Stimulated activated CD8-positive, alpha-beta memory T cell treated with anti-CD3 and anti-CD28 coated beads, Interleukin-12 subunit alpha, Interleukin-12 subunit beta, amount 100 ng/mL, for 4 hours (primary cell): ENCODE results near the gene DUSP19.

ENCODE experiments used
- DNase-seq: peaks from one replicate; pipeline ENCODE4 v3.0.0-alpha.2; 2020; ENCODE audit warnings: low read depth

Gene DUSP19

DNA sequence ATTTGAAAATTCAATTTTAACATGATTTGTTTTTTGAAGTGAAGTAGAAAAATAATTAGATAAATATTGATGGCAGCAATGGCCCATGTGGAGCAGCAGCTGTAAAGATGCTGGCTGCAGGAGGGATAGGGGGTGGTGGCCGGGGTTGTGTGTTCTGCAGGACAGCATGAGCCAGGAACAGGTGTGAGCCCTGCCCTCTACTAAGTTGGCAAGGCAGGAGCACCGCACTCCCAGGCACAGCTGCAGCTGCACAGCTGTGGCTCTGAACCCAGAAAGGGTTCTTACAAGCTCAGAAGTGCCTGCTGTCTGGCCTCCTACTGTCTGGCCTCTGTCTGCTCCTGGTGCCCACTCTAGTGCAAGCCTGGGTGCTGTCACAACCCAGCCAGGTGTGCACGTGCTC lies 10.0 kb upstream of the DUSP19 start:
- no peak for DNase-seq

DNA sequence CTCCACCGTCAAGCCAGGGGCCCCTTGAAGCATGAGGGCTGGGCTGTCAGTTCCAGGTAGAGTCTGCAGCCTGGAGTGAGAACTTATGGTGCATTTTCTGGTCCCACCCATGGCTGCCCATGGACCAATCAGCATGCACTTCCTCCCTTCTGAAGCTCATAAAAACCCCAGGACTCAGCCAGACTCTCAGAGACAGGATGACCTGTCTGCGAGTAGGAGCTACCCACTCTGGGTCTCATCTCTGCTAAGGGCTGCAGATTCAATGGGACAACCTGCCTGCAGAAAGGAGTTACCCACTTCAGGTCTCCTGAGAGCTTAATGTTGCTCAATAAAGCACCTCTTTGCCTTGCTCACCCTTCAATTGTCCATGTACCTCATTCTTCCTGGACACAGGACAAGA lies 9.4 kb upstream of the DUSP19 start:
- DNase-seq = no peak

DNA sequence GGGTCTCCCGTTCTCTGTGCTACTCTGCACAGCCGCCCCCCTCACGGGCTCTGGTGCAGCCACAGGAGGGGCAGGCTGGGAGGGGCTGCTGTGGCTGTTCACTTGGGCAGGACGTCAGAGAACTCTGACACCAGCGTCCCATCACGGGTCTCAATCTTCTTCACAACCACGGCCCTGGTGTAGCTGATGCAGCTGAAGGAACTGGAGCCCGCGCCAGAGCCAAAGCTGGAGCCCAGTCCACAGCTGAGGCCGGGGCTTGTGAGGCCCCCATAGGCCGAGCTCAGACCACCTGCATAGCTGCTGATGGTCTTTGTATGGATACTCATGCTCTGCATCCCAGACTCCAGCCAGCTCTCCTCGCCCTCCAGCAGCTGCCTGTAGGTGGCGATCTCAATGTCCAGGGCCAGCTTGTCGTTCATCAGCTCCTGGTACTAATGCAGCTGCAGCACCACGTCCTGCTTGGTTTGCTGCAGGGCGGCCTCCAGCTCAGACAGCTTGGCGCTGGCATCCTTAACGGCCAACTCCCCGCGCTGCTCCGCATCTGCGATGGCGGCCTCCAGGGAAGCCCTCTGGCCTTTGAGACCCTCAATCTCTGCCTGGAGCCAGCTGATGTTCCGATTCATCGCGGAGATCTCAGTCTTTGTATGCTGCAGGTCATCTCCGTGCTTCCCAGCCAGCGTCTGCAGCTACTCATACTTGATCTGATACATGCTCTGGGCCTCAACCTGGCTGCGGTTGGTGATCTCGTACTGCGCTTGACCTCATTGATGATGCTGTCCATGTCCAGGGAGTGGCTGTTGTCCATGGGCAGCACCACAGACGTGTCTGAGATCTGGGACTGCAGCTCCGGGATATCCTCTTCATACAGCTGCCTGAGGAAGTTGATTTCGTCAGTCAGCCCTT lies 7.4 kb upstream of the DUSP19 start:
- no peak for DNase-seq

DNA sequence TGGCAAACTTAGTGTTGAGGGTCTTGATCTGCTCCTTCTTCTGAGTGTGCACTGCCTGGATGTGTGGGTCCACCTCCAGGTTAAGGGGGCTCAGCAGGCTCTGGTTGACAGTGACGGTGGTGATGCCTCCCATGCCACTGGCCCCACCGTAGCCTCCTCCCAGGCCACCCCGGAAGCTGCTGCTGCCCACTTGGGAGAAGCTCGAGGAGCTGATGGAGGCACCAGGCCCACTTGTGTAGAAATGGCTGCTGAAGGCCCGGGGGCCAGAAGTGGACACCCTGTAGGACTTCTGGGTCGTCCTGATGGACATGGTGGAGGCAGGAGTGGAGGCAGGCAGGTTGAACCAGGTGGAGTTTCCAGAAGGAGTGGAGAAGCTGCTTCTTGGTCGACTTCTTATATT lies 6.4 kb upstream of the DUSP19 start:
- no peak for DNase-seq

DNA sequence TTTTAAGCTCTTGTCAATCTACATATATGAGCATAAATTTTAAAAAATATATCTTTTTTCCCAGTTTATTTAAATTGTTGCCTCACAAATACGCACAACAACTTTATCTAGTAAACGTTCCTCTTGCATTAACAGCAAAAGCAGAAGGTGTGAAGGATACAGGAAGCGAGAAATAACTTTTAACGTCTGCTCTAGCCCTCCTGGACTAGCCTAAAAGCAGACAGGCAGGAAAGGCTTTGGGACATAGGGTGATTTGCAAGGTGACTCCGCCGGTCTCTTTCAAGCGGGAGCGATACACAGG lies 434 bp upstream of the DUSP19 start:
- DNase-seq = no peak

DNA sequence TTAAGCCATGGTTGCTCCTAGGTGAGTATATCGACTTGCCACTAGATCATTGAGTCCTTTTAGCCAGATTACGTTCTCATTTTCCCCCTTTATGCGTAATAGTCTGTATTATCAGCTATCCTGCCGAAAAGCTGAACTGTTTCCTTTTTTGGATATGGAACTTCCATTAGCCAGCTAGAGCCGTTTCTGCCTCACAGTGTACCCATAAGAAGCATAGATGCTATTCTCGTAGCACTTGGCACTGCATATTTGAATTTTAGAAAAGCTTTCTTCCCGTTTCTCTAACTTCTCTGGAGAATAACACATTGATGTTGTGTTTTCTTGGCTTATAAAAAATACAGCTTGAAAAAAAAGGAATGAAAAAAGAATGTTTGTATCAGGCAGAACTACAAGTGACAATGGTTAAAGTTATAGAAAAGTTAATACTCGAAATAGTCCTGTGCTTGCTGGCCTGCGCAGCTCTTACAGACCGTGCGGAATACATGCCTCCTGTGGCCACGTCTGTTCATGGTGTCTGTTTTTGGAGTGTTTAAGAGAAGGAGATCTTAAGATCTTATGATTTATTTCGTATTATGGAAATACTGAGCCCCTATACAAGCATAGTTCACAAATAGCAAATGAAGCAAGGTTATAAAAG lies 710 bp downstream of the DUSP19 start:
- no peak for DNase-seq

DNA sequence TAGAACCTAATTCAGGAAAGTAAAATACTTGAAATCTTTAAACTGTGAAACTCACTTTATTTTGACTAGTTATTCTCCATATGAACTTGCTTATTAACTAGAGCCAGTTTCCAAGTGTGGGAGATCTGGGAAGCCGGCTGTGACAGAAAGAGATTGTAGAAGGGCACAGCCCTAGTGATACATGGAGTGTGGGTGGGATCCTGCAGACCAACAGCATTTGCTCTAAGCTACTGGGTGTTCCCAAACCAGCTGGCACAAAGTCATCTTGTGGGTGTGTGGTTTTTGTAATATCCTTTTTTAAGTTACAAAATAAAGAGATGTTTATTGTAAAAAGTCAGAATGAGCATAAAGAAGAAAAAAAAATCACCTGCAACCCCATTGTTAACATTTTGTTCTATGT lies 3.4 kb downstream of the DUSP19 start:
- DNase-seq = no peak

DNA sequence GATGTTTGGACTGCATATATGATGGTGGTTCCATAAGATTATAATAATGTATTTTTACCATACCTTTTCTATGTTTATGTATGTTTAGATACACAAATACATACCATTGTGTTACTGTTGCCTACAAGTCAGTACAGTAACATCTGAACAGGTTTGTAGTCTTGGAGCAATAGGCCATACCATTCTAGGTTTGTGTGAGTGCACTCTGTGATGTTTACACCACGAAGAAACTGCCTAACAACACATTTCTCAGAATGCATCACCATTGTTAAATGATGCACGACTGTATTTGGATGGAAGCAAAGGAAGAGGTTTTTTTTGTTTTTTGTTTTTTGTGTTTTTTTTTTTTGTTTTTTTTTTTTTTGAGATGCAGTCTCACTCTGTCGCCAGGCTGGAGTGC lies 9.5 kb downstream of the DUSP19 start:
- no peak for DNase-seq

DNA sequence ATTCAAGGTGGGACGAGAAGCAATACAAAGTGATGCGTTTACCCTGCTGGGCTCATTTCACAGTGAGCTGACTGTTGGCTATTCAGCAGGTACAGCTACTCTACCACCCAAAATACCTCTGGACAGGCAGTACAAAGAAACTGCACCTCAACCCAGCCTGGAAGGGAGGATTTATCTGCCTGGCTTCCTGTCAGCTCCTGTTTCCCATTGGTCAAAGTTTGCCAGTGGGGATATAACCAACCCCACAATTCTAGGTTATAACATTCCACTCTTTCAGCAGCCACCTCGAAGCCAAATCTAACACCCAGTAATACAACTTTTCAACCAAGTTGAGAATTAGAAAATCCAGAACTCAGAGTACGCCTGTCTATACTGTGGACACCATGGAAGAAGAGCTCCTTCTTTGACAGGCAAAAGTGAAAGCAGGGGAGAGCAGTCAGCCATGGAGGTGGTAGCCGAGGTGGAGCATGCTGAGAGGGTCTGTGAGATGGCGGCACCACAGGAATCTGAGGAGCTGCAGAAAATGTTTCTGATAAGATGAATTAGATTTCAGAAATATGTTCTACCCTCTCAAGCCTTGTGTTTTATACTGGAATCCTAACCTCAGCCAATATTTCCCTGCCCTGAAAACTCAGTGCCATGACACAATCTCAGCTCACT lies 10.8 kb downstream of the DUSP19 start:
- no peak for DNase-seq

DNA sequence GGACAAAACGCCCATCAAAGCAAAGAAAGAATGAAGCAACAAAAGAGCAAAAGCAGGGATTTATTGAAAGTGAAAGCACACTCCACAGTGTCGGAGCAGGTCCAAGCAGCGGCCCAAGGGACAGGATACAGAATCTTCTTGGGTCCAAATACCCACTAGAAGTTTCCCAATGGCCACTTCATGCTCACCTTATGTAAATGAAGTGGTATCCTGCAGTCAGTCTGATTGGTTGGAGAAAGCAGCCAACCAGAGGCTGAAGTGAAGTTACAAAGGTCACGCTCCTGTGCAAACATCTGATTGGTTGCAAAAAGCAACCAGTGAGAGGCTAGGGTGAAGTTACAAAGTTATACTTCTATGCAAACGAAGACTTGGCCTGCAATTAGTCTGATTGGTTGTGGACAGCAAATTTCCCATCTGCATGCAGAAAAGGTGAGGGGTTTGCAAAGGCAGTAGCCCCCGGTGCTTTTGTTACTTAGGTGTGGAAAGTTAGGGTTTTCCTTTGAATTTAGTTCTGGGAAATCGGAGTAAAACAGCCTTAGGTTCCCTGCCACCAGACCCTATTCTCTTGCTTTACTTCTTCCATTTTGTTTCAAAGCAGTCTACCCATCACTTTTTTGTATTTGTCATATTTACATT lies 12.9 kb downstream of the DUSP19 start:
- no peak for DNase-seq

DNA sequence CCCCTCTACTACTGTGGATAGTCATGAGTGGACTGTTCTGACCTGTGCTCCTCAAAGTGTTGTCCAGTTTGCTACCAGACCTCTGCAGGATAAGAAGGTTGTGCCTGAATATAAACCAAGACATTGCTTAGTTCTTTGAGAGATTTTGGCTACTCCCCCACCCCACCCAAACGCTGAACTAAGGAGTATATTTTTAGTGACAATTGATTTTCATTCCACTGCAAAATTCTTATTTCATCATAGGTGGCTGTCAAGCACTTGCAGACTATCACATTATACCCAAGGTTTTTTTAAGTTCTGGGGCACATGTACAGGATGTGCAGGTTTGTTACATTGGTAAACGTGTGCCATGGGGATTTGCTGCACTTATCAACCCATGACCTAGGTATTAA lies 13.4 kb downstream of the DUSP19 start:
- no peak for DNase-seq

DNA sequence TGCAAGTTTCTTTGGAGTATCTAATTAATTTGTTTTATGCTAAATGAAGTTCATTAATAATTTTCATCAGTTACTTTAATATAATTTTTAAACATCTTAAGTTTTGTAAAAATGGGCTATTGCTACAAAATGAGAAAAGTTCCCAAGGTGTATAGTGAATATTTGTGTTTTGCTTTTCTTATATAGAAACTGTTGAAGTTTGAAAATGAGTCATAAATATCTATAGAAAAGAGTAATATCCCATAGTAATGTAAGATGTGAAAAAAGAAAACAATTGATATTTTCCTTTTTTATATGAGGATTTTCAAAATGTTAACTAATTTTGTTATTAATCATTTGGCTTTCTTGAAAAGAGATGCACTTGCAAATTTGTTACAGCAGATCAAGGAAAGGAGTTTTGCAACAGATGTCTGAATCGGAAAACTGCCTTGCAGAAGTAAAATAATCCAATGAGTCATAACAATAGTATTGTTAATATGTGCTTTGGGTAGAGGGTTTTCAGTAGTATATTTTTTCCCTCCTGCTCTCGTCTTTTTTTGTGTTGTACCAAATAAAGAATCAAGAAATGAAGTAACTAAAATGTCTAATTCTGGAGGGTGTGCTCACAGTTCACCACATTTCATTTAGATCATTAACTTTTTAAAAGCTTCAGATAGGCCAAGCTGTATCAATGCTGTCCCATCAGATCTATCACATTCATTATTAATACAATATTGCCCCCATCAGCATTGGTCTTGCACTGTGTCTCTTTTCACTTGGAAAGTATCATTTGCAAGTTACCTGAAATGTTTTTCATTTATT lies 15.5 kb downstream of the DUSP19 start:
- no peak for DNase-seq

DNA sequence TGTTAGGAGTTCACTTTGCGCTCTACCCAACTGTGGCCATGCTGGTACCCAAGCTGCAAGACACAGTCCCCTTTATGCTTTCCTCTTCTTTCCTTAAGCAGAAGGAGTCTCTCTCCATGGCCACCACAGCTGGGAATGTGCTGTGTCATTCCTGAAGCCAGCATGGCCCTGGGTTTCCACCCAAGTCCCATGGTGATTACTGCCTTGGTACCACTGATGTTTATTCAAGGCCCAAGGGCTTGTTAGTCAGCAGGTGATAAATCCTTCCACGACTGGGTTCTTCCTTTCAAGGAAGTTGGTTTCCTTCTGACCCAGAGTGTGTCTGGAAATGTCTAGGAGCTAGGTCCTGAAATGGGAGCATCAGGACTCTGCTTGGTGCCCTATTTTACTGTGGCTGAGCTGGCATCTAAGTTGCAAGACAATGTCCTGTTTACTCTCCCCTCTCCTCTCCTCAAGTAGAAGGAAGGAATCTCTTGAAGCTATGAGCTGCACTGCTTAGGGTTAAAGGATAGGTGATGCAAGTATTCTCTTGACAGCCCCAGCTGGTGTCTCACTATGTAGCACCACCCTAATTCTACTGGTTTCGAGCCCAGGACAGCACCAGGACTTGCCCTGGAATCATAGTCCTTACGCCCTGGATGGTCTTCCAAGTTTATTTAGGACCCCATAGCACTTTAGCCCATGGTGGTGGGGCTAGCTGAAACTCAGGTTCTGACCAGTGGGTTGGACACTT lies 27.0 kb downstream of the DUSP19 start:
- DNase-seq = no peak

DNA sequence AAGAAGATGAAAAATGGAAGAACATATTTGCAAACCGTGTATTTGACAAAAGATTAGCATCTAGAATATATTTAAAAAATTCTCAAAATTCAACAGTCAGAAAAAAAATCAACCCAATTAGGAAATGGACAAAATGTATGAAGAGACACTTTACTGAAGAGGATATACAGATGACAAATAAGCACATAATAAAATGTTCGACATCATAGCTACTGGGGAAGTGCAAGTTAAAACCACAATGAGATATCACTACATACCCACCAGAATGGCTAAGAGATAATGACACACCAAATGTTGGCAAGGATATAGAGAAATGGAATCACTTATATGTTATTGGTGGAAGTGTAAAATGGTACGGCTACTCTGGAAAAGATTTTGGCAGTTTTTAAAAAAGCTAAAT lies 34.0 kb downstream of the DUSP19 start:
- DNase-seq = no peak

DNA sequence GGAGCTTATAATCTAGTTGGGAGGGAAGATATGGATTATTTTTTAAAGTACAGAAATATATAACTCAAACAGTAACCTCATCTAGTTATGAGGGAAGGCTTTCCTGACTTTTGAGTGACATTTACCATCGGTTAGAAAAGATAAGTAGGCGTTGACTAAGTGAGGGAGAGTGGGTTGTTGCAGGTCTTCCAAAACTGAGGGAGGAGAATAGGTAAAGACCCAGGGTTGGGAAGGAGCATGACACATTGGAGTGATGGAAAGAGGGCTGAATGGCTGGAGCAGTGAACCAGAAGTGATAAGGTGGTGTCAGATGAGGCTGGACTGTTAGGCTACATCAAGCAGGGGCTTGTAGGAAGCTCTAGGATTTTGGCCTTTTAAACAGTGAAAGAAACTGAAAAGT lies 35.1 kb downstream of the DUSP19 start:
- no peak for DNase-seq

DNA sequence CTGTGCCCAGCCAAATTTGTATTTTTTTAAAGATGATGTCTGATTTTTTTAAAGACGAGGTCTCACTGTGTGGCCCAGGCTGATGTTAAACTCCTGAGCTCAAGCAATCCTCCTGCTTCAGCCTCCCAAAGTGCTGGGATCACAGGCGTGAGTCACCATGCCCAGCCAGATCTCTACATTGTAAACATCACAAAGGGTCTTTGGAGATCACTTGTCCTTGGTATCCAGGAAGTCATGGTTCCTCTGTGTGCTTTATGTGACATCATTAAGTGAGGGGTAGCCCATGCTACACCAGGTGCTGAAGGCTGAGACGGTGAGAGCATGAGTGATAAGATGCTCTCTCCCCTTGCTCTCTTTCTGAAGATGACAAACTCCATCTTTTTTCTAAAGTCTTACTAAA lies 38.7 kb downstream of the DUSP19 start:
- DNase-seq = no peak

DNA sequence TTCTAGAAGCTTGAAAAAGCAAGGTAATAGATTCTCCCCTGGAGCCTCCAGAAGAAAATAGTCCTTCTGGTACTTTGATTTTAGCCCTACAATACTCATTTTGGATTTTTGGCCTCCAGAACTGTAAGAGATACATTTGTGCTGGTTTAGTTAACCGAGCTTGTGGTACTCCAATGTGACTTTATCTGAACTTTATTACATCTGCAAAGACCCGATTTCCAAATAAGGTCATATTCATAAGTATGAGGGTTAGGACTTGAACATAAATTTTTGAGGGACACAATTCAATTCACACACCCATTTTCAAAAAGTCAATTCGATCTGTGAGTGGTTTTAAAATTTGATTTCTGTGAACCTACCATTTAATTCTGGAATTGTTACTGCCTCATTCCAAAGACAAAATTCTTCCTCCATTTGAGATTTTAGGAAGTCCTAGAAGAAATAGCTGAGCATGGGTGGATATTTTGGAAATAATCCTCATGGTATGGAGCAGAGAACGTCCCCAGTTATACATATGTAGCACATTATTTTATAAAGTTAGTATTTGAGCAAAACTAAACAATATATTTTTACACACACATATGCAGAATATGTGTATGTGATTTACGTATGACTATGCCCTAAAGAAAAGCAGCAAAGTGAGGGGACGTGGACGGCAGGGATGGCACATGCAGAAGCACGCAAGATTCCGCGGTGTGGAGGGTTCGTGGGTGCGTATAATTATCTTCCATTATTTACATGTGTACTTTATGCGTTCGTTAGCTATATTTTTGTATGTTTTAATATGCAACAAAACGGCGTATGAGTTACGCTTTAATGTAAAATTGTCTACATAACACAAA lies 44.8 kb downstream of the DUSP19 start:
- no peak for DNase-seq

DNA sequence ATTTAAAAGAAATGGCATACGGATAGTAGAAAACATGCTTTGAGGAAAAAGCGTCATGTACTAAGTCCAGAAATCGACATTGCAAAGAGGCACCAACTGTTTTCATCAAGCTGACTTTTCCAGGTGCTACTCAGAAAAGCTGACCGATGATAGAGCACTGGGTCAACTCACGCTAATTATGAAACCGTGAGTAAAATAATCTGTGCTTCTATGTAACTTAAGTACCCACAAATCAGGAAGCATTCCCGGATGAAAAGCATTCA lies 45.3 kb downstream of the DUSP19 start:
- DNase-seq = no peak

DNA sequence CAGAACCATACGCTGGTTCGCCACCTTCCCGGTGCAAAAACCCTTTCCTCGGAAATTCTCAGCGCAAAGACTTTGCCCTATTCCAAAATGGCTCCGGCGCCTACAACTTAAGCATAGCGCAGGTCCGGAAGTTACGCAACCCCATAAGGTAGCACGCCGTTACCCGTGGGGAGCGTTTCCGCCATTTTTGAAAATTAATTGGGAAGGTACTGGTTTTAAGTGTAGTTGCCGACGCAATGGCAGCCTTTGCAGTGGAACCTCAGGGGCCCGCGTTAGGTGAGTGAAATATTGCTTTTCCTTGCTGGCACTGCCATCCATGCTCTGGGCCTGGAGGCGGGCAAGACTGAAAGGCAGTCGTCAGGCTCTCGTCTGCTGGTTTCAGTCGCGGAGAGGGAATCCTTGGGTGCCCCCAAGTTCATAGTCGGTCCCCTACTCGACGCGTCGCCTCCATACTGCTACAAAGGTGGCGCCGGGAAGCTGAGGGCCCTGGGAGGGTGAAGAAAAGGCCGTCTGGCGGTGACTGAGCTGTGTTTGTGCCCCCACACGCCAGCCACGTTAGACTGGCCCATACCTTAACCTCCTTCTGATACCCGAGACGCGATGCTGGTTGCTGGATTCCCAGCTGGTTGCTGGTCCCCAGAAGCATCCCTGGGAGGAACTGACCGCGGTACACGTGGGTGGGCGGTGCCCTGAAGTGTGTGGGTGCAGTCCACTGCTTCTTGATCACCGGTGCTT lies 45.8 kb downstream of the DUSP19 start, which contains the start of gene NUP35:
Gene NUP35 (plus strand): TSS at position 222 of the 735 bp plus-strand sequence. CDS start 15 bp downstream, at position 237.
- peak; percentile 70 for DNase-seq

DNA sequence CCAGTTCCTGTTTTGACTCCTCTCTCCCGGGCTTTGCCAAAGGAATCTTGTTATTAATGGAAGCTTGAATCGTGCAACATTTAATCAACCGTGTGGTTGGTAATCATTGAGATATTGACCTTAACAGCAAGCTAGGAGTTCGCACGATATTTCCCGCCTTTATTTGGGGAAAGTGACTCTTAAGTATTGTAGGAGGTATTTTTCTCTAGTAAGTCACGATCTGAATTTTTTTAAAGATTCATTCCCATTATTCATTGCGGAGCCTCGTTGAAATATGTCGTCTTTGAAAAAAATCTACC lies 46.4 kb downstream of the DUSP19 start:
- DNase-seq = no peak
